GM19468 (cell line): ENCODE measurements around the gene PDE4A.
"Not testable (repeated sequence)": the region's sequence is repeated elsewhere in the genome, so short reads cannot be mapped to it uniquely, and the experiment has no call there.

Source experiments
- ATAC-seq: cut with Tn5 transposase; IDR thresholded peaks from one replicate; pipeline ENCODE4 v1.9.1; 2021; ENCODE audit warnings: mild to moderate bottlenecking, moderate library complexity, moderate number of reproducible peaks; ENCODE audit not compliant: unreplicated experiment; ENCODE audit errors: extremely low read depth

PDE4A gene

DNA sequence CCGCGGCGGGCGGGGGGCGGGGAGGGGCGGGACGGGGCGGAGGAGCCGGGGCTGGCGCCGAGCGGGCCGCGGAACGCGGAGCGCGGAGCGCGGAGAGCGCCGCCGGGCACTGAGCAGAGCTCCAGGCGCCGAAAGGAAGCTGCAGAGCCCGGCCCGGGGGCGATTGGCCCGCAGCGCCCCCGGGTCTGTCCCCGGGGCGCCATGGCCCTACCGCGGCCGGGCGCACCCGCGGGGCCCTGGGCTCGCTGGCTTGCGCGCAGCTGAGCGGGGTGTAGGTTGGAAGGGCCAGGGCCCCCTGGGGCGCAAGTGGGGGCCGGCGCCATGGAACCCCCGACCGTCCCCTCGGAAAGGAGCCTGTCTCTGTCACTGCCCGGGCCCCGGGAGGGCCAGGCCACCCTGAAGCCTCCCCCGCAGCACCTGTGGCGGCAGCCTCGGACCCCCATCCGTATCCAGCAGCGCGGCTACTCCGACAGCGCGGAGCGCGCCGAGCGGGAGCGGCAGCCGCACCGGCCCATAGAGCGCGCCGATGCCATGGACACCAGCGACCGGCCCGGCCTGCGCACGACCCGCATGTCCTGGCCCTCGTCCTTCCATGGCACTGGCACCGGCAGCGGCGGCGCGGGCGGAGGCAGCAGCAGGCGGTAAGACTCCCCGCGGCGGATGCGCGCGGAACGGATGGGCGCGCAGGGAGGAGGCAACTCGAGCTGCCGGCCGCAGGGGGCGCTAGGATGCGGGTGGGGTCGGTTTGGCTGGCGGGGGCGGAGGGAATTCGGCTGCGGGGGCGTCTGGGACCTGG, at the start of gene PDE4A:
Gene PDE4A, plus strand, starts transcription at position 95 of the 796 bp plus-strand sequence. Its CDS starts 227 bp downstream, at position 322.
- ATAC-seq, result no peak

- no peak for ATAC-seq
Measured at GRCh38 chr19:10372690-10373089, 47.6 kb upstream of the PDE4A start.

GRCh38 chr19:10374931-10375330, 45.4 kb upstream of the PDE4A start:
- no peak for ATAC-seq

DNA sequence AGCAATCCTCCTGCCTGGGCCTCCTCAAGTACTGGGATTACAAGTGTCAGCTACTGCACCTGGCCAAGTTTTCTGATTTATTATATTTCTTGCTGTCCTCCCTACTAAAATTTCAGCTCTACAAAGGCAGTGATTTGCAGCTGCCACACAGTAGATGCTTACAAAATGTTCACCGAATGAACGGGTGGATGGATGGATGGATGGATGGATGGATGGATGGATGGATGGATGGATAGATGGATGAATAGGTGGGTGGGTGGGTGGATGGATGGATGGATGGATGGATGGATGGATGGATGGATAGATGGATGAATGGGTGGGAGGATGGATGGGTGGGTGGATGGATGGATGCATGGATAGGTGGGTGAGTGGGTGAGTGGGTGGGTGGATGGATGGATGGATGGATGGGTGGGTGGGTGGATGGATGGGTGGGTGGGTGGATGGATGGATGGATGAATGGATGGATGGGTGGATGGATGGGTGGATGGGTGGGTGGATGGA, 43.1 kb upstream of the PDE4A start:
- not testable (repeated sequence) for ATAC-seq

- ATAC-seq, result no peak
Measured at GRCh38 chr19:10378124-10378523, 42.2 kb upstream of the PDE4A start.

GRCh38 chr19:10379880-10380312, 40.4 kb upstream of the PDE4A start:
- ATAC-seq, result no peak

GRCh38 chr19:10380313-10381102, 39.8 kb upstream of the PDE4A start, which contains the start of gene TYK2:
TYK2 (minus strand) TSS chr19:10380572; CDS start chr19:10378406, 2,166 bp downstream.
- ATAC-seq, result peak; percentile 65

DNA sequence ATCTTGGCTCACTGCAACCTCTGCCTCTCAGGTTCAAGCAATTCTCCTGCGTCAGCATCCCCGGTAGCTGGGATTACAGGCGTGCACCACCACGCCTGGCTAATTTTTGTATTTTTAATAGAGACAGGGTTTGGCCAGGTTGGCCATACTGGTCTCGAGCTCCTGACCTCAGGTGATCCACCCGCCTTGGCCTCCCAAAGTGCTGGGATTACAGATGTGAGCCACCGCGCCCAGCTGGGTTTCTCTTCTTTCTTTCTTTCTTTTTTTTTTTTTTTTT, 37.2 kb upstream of the PDE4A start:
- ATAC-seq, result not testable (repeated sequence)

DNA sequence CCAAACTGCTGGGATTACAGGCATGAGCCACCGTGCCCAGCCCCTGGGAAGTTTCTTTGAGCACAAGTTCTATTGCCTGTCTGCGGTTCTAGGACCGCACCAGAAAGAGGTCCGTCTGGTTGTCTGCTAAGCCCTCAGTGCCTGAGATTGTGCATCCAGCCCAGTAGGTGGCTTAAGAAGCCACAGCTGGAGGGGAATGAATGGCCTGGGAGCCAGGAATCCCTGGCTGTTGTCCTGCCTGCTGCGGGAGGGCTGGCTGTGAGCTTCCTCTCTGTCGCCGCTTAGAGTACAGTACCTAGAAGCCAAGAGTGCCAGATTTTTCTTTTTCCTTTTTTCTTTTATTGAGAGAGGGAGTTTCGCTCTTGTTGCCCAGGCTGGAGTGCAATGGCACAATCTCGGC, 35.8 kb upstream of the PDE4A start:
- no peak for ATAC-seq

- no peak for ATAC-seq
Measured at GRCh38 chr19:10388957-10389356, 31.4 kb upstream of the PDE4A start.

DNA sequence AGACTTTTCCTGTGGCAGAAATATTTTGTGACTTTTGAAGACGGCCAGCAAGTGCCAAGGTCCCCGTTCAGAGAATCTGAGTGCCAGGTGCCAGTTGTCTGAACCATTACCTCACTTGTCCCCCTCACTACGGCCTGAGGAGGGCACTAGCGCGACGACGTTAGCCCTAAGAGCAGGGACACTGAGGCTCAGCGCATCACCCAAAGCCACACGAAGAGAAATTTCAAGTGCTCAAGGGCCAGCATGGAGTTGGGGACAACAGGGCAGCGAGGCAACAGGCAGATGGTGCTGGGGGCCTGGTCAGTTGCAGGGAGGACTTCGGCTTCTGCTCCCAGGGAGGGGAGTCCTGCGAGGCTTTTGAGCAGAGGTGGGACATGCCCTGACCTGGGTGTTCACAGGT, 30.5 kb upstream of the PDE4A start:
- ATAC-seq, result no peak

DNA sequence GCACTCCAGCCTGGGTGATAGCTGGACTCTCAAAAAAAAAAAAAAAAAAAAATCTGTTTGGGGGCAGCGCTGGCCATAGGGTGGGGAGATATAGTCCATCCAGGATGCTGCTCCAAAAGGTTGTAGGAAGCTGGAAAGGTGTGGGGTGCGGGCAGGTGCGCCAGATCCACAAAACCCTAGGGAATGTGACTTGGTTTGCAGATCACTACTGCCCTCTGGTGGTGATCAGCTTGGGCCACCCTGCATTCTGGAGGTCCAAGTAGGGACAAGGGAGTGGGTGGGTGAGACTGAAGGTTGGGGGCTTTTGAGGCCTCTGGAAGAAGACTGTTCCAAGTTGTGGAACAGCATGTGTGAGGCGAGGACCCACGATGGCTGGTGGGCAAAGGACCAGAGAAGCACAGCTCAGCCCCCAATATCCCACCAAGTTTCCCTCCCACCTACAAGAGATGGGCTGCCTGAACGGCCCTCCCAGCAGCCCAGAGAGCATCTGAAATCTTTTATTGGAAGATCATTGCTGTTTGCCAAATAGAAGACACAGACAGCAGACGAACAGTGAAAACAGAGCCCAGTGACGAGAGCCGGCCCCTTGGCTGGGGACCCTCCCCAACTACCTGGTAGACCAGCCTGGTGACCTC, 29.6 kb upstream of the PDE4A start:
- ATAC-seq, result no peak

DNA sequence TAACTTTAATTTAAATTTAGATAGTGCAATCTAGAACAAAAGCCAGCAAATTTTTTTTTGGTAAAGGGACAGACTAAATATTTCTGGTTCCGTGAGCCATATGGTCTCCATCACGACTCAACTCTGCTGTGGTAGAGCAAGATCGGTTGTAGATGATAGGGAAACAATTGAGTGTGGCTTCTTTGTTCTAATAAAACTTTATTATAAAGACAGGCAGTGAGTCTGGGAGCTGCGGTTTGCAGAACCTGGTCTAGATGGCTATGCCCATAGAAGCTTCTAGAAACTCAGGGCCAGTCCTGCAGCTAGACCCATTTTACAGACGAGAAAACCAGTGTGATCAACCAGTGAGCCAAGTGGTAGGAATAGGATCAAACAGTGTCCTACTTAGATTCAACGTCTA, 28.2 kb upstream of the PDE4A start:
- ATAC-seq, result no peak

GRCh38 chr19:10393137-10393536, 27.2 kb upstream of the PDE4A start:
- no peak for ATAC-seq

- ATAC-seq, result no peak
Measured at GRCh38 chr19:10395003-10395402, 25.3 kb upstream of the PDE4A start.

GRCh38 chr19:10395436-10395835, 24.9 kb upstream of the PDE4A start:
- no peak for ATAC-seq

DNA sequence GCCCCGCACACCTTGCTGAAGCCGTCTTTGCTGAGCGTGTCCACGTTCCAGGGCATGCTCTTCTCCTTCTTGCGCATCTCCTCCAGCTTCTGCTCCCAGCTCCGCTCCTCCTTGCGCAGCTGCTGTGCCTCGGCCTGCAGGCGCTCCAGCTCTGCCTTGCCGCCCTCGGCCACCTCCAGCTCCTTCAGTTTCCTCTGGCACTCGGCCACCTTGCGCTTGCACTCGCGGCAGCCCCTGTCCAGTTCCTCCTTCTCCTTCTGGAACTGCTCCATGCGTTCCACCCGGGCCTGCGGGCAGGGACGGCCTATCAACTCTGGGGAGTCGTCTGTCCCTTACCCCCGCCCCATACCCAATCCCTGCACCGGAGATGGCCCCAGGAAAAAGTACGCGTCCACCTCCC, 24.4 kb upstream of the PDE4A start:
- ATAC-seq, result no peak

- no peak for ATAC-seq
Measured at GRCh38 chr19:10398819-10399218, 21.5 kb upstream of the PDE4A start.

- not testable (repeated sequence) for ATAC-seq
Measured at GRCh38 chr19:10399340-10399739, 21.0 kb upstream of the PDE4A start.

- ATAC-seq, result no peak
Measured at GRCh38 chr19:10399878-10400277, 20.5 kb upstream of the PDE4A start.
